Large intestine (tissue), 3 donors: ENCODE measurements around the gene FMN2. TPM values are rescaled to one million over a fixed set of nuclear protein-coding genes. Genes with fewer than 3 reads are reported as not detected.

Source experiments
- DNase-seq, 2 donors: peaks; one replicate each; pipeline versions ENCODE4 v3.0.0 to v3.0.0-alpha.2; 2013
- H3K27ac ChIP-seq: one replicate; pipeline ENCODE4 v1.5.1; 2013; ENCODE audit warnings: low read length
- H3K27me3 ChIP-seq: 2 replicates; pipeline ENCODE4 v1.6.1; 2013; ENCODE audit warnings: low read length; ENCODE audit not compliant: control insufficient read depth, insufficient read depth
- H3K36me3 ChIP-seq: 2 replicates; pipeline ENCODE4 v1.6.1; 2013; ENCODE audit warnings: low read length; ENCODE audit not compliant: control insufficient read depth, insufficient read depth
- H3K4me1 ChIP-seq: one replicate; pipeline ENCODE4 v1.6.1; 2013; ENCODE audit warnings: low read length; ENCODE audit not compliant: control insufficient read depth, insufficient read depth
- H3K4me3 ChIP-seq: one replicate; pipeline ENCODE4 v1.5.1; 2013; ENCODE audit warnings: low read length
- H3K9me3 ChIP-seq: one replicate; pipeline ENCODE4 v1.6.1; 2013; ENCODE audit warnings: mild to moderate bottlenecking, low read depth, low read length, moderate library complexity; ENCODE audit not compliant: control insufficient read depth
- WGBS: methylation state at CpG from one replicate; pipeline ENCODE4 v1.1.5; 2013; ENCODE audit warnings: low lambda C conversion rate; ENCODE audit not compliant: insufficient coverage; 5-methylcytosine and 5-hydroxymethylcytosine counted together
- polyA plus RNA-seq: library from polyadenylated mRNA; unstranded; fragments of 120-200 nt; gene quantifications from one replicate; pipeline ENCODE4 v1.2.1, GENCODE V29; 2013

FMN2 gene
- polyA plus RNA-seq, 1 donor = 1.8 TPM

- Histone ChIP-seq H3K27ac (no peak overlapping the region), H3K9me3 (peaks cover 5% of the 10 kb centered on the region), H3K4me1 (no peaks in the 10 kb centered on the region), H3K4me3 (no peak overlapping the region), H3K27me3 (no peaks in the 10 kb centered on the region), H3K36me3 (no peaks in the 10 kb centered on the region)
- DNase-seq = no peak
- WGBS = 80% methylated on average over 1 of the region's 1 CpG
Observed at GRCh38 chr1:240226102-240226501, 134.4 kb downstream of the FMN2 start.

GRCh38 chr1:240230816-240231215, 139.1 kb downstream of the FMN2 start:
- no CpG with 5 or more reads among the region's 2 CpGs for WGBS
- Histone ChIP-seq H3K27me3 (no peaks in the 10 kb centered on the region), H3K36me3 (no peaks in the 10 kb centered on the region), H3K4me3 (no peak overlapping the region), H3K27ac (no peak overlapping the region), H3K9me3 (peaks cover 5% of the 10 kb centered on the region), H3K4me1 (no peaks in the 10 kb centered on the region)
- DNase-seq = no peak

- no peaks in the 10 kb centered on the region for H3K4me1 ChIP-seq
- WGBS = 100% methylated on average over 2 of the region's 2 CpGs
- no peaks in the 10 kb centered on the region for H3K27me3 ChIP-seq
- no peak for DNase-seq
- H3K36me3 ChIP-seq = no peaks in the 10 kb centered on the region
- no peak overlapping the region for H3K4me3 ChIP-seq
- H3K27ac ChIP-seq = no peak overlapping the region
- no peaks in the 10 kb centered on the region for H3K9me3 ChIP-seq
Observed at GRCh38 chr1:240232530-240232929, 140.8 kb downstream of the FMN2 start.

GRCh38 chr1:240234485-240235210, 143.0 kb downstream of the FMN2 start:
- H3K9me3 ChIP-seq = no peaks in the 10 kb centered on the region
- H3K27ac ChIP-seq = no peak overlapping the region
- H3K27me3 ChIP-seq = no peaks in the 10 kb centered on the region
- DNase-seq = no peak
- no peaks in the 10 kb centered on the region for H3K4me1 ChIP-seq
- H3K4me3 ChIP-seq = no peak overlapping the region
- WGBS = 75% methylated on average over 2 of the region's 2 CpGs
- H3K36me3 ChIP-seq = no peaks in the 10 kb centered on the region

- no CpG with 5 or more reads among the region's 4 CpGs for WGBS
- H3K27ac ChIP-seq = no peak overlapping the region
- H3K4me1 ChIP-seq = no peaks in the 10 kb centered on the region
- no peaks in the 10 kb centered on the region for H3K27me3 ChIP-seq
- no peaks in the 10 kb centered on the region for H3K9me3 ChIP-seq
- no peak overlapping the region for H3K4me3 ChIP-seq
- H3K36me3 ChIP-seq = no peaks in the 10 kb centered on the region
- DNase-seq = peak in 1 of 2 donors; percentile 5
Observed at GRCh38 chr1:240235521-240236288, 144.0 kb downstream of the FMN2 start.

GRCh38 chr1:240237305-240237721, 145.6 kb downstream of the FMN2 start:
- WGBS = 80% methylated on average over 1 of the region's 4 CpGs
- no peak for DNase-seq
- H3K9me3 ChIP-seq = no peaks in the 10 kb centered on the region
- no peaks in the 10 kb centered on the region for H3K27me3 ChIP-seq
- H3K36me3 ChIP-seq = no peaks in the 10 kb centered on the region
- H3K4me3 ChIP-seq = no peak overlapping the region
- no peaks in the 10 kb centered on the region for H3K4me1 ChIP-seq
- no peak overlapping the region for H3K27ac ChIP-seq

GRCh38 chr1:240239309-240239708, 147.6 kb downstream of the FMN2 start:
- Histone ChIP-seq H3K9me3 (no peaks in the 10 kb centered on the region), H3K27ac (no peak overlapping the region), H3K4me3 (no peak overlapping the region), H3K36me3 (no peaks in the 10 kb centered on the region), H3K27me3 (no peaks in the 10 kb centered on the region), H3K4me1 (no peaks in the 10 kb centered on the region)
- DNase-seq = no peak

GRCh38 chr1:240241278-240241677, 149.6 kb downstream of the FMN2 start:
- H3K27ac ChIP-seq = no peak overlapping the region
- no peaks in the 10 kb centered on the region for H3K27me3 ChIP-seq
- DNase-seq = no peak
- no peaks in the 10 kb centered on the region for H3K4me1 ChIP-seq
- no peak overlapping the region for H3K4me3 ChIP-seq
- no peaks in the 10 kb centered on the region for H3K36me3 ChIP-seq
- H3K9me3 ChIP-seq = no peaks in the 10 kb centered on the region
- WGBS = no CpG with 5 or more reads among the region's 3 CpGs

- WGBS = 100% methylated on average over 1 of the region's 5 CpGs
- Histone ChIP-seq H3K4me3 (no peak overlapping the region), H3K4me1 (no peaks in the 10 kb centered on the region), H3K9me3 (no peaks in the 10 kb centered on the region), H3K27ac (no peak overlapping the region), H3K36me3 (no peaks in the 10 kb centered on the region), H3K27me3 (no peaks in the 10 kb centered on the region)
- no peak for DNase-seq
Observed at GRCh38 chr1:240242601-240243144, 151.0 kb downstream of the FMN2 start.

- H3K4me3 ChIP-seq = no peak overlapping the region
- no peak overlapping the region for H3K27ac ChIP-seq
- WGBS = 80% methylated on average over 1 of the region's 3 CpGs
- no peaks in the 10 kb centered on the region for H3K27me3 ChIP-seq
- H3K36me3 ChIP-seq = no peaks in the 10 kb centered on the region
- H3K9me3 ChIP-seq = peaks cover 4% of the 10 kb centered on the region
- no peaks in the 10 kb centered on the region for H3K4me1 ChIP-seq
- no peak for DNase-seq
Observed at GRCh38 chr1:240244968-240245628, 153.4 kb downstream of the FMN2 start.
